CD4-positive, alpha-beta T cell treated with Interleukin-6 for 4 hours (primary cell): Measurements from ENCODE around the gene BABAM2.

Source experiments
- DNase-seq: peaks from one replicate; pipeline ENCODE4 v3.0.0-alpha.2; 2020; ENCODE audit warnings: mixed read lengths

The BABAM2 gene

GRCh38 chr2:28172114-28172898 lies 281.8 kb downstream of the BABAM2 start:
- no peak for DNase-seq

- DNase-seq, result no peak
Measured at GRCh38 chr2:28173377-28173776, 282.8 kb downstream of the BABAM2 start.

- DNase-seq, result no peak
Measured at GRCh38 chr2:28174211-28174610, 283.7 kb downstream of the BABAM2 start.

- DNase-seq, result no peak
Measured at GRCh38 chr2:28175028-28175427, 284.5 kb downstream of the BABAM2 start.

GRCh38 chr2:28178946-28179345 lies 288.4 kb downstream of the BABAM2 start:
- no peak for DNase-seq

GRCh38 chr2:28181801-28182200 lies 291.3 kb downstream of the BABAM2 start:
- no peak for DNase-seq

- DNase-seq, result no peak
Measured at GRCh38 chr2:28182348-28182747, 291.8 kb downstream of the BABAM2 start.

- DNase-seq, result no peak
Measured at GRCh38 chr2:28185153-28185552, 294.6 kb downstream of the BABAM2 start.

GRCh38 chr2:28185891-28186290 lies 295.4 kb downstream of the BABAM2 start:
- DNase-seq, result no peak

- DNase-seq, result no peak
Measured at GRCh38 chr2:28187186-28187585, 296.7 kb downstream of the BABAM2 start.

- DNase-seq, result no peak
Measured at GRCh38 chr2:28188436-28188835, 297.9 kb downstream of the BABAM2 start.

GRCh38 chr2:28193630-28194403 lies 303.3 kb downstream of the BABAM2 start:
- no peak for DNase-seq

- DNase-seq, result no peak
Measured at GRCh38 chr2:28199995-28200679, 309.6 kb downstream of the BABAM2 start.

- DNase-seq, result no peak
Measured at GRCh38 chr2:28201671-28202180, 311.2 kb downstream of the BABAM2 start.

GRCh38 chr2:28202719-28203118 lies 312.2 kb downstream of the BABAM2 start:
- DNase-seq, result no peak

- no peak for DNase-seq
Measured at GRCh38 chr2:28206762-28207161, 316.2 kb downstream of the BABAM2 start.

- DNase-seq, result no peak
Measured at GRCh38 chr2:28209261-28209691, 318.7 kb downstream of the BABAM2 start.

GRCh38 chr2:28209864-28210263 lies 319.3 kb downstream of the BABAM2 start:
- no peak for DNase-seq

GRCh38 chr2:28210535-28210934 lies 320.0 kb downstream of the BABAM2 start:
- no peak for DNase-seq

- DNase-seq, result no peak
Measured at GRCh38 chr2:28216331-28216730, 325.8 kb downstream of the BABAM2 start.

- no peak for DNase-seq
Measured at GRCh38 chr2:28217042-28217740, 326.7 kb downstream of the BABAM2 start.

GRCh38 chr2:28219138-28219537 lies 328.6 kb downstream of the BABAM2 start:
- DNase-seq, result no peak
